GM19023 (cell line): Measurements from ENCODE around the gene IQSEC3.

ENCODE experiments used
- ATAC-seq: cut with Tn5 transposase; IDR thresholded peaks from one replicate; pipeline ENCODE4 v1.9.1; 2021; ENCODE audit warnings: mild to moderate bottlenecking, moderate library complexity; ENCODE audit not compliant: unreplicated experiment

IQSEC3 gene

DNA sequence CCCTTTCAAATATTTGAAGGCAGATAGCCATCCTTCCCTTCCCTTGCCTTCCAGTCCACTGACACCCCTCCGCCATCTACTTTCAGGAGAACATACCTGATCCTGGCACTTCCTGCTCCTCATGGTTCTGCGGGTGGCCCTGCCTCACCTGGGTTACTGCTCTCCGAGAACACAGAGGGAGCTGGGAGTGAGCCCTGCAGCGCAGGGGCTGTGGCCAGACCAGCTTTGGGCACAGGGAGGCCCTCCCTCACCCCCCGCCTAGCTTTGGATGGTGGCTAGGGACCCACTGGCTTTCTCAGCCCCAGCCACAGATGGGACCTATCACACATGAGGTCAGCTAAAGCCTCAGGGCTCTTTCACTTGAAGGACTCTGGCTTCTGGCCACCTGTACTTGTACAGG, 12.4 kb downstream of the IQSEC3 start:
- no peak for ATAC-seq

DNA sequence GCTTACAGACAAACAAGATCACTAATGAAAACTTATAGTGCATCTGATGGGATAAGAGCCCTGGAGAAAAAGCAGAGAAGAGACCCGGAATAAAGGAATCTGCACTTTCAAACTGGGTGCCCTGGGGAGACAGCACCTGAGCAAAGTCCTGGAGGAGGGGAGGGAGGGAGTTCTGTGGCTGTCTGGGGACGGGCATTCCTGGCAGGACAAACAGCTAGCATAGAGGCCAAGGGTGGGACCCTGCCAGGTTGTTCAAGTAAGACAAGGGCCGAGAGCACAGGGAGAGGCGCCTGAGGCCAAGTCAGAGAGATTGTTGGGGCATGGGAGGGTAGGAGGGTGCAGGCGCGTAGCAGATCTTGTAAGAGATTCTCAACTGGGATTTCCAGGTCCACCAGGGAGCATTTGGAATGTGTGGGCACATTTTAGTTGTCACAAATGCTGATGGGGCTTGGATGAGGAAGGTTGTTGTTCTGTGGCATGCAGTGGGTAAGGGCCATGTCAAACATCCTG, 14.2 kb downstream of the IQSEC3 start:
- no peak for ATAC-seq

DNA sequence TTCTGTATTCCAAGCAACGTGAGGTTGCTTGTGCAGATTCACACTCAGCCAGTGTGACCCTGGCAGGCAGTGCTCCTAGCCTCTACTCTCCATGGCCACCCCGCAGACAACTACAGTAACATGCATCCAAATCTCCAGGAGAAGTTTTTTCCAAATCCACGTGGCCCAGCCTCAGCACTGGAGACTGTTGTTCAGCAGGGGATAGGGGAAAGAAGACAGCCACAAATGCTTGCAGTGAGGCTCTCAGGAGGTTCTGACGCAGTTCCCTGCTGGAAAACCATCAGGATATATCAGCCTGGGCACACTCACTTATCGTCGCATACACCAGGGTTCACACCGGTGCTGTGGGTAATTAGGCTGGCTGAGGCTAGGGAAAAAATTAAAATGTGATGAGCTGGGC, 16.2 kb downstream of the IQSEC3 start:
- ATAC-seq, result no peak

DNA sequence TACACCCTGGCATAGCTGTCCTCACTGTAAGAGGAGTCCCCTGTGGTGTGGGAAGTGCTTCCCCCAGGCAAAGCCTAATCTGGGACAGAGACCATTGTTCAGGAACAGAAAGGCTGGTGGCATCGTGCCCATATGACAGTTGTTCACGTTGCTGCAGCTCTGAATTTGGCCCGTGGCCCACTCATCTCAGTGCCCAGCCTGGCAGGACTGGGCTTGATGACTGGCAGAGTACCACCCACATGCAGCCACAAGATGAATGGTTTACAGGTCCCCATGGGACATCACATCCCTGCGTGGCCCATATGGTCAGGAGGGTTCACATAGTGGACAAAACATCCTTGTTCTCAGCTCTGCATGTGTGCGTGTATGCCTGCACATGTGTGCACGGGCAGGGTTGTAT, 17.5 kb downstream of the IQSEC3 start:
- no peak for ATAC-seq

DNA sequence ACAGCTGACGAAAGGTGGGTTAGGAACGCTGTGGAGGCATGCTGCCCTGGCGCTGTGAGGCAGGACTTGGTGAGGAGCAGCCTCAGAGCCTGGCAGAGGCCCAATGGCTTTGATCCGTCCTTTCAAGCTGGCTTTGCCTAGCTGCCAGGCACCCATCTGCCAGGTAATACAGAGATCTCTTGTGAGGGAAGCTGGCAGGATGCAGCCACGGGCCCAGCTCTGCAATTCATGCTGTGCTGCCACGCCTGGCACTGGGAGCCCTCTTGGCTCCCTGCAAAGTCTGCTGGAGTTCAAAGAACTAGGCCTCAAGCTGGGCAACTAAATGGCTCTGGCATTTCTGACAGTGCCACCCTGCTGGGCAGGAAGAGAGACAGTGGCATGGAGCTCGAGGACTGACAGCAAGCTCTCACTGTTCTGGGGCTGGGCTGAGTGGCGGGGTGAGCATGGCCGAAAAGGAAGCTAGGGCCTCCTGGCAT, 18.7 kb downstream of the IQSEC3 start:
- ATAC-seq, result no peak

DNA sequence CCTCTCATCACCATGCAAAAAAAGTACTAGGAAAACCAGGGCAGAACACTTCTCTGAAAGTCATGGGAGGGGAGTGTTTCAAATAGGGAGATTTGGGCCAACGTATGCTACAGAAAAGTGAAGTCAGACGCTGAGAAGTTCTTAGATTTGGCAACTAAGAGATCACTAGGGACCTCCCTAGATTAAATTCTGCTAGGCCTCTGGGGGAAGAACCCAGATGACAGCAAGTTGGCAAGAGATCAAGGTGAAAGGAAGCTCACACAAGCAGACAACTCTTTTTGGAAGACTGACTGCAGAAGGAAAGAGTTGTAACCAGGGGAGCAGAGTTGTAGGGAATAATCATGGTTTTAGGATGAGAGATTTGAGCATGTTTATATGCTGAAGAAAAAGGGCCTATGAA, 20.7 kb downstream of the IQSEC3 start:
- no peak for ATAC-seq

DNA sequence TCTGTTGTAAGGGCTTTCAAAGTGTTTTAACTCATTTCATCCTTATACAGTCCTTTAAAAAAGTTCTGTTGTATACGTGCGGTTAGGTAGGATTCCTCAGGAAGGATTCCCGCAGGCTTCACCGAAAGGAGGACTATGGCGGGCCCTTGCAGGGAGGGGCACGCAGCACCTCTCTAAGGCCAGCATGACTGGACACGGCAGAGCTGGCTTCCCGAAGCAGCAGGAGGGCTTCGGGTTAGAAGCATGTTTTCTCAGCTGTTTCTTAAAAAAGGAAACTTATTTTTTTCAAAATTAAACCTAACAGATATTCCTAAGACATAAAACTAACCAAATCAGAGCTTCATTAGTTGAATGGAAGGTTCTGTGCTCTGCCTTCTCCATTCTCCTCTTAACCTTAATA, 21.3 kb downstream of the IQSEC3 start:
- no peak for ATAC-seq

DNA sequence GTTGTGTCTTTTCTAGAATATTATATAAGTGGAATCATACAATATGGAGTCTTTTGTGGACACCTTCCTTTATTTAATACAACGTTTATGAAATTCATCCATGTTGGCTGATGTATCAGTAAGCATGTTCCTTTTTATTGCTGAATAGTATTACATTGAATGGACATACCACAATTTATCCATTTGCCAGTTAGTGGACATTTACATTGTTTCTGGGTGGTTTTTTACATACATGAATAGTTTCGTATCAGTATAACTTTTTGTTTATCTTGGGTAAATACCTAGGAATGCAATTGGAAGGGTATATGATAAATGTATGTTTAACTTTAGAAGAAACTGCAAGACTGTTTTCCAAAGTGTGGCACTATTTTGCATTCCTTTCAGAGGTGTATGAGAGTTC, 23.1 kb downstream of the IQSEC3 start:
- ATAC-seq, result no peak

DNA sequence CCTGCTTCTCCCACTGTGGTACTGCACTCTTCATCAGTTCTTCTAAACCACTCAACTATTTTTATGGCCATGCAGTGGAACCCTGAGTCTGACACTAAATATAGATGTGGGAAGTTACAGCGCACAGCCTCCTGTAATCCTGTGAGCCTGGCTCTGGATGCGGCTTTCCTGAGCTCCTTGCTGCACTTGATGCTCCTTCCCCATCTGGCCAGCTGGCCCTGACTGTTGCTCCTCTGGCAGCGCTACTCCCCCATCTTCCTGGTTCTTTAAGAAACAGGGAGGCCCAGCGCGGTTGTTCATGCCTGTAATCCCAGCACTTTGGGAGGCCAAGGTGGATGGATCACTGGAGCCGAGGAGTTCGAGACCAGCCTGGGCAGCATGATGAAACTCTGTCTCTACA, 24.6 kb downstream of the IQSEC3 start:
- ATAC-seq, result no peak

DNA sequence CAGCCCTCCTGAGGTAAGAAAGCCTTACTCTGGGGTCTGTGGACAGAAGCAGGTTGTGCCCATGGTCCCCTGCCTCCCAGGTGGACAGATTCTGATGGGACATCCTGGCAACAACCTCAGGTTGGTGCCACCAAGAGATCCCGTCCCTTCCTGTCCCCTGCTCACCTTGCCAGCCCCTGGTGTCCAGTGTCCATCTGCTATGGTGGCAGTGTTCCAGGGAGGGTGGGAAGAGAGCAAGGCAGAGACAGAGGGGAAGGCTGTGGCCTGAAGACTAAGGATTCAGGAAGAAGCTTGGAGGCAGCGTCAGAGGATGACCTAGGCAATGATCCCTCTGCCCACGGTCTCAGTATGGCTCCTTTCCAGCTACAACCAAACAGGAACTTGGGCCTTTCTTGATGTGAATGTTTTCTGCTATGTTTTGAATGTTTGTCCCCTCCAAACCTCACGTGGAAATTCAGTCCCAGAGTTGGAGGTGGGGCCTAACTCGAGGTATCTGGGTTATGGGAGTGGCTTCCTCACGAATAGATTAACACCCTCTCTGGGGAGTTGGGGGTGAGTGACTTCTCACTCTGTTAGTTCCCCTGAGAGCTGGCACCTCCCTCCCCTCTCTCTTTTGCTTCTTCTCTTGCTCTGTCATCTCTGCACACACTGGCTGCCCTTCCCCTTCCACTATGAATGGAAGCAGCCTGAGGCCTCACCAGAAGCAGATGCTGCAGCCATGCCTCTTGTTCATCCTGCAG, 26.9 kb downstream of the IQSEC3 start:
- no peak for ATAC-seq

DNA sequence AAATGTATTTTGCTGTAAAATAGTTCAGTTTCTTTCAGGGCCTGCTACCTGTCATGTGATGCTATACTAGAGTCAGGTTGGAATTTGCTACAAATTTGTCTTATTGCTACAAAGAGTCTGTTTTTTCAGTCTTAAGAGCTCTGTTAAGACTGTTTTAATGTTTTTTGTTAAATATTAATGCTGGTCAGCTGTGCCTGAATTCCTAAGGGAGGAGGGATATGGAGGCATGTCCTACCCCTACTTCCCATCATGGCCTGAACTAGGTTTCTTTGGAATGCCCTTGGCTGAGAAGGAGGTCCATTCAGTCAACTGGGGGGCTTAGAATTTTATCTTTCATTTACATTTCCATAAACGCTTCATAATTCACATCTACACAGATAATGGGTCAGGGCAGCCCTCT, 30.0 kb downstream of the IQSEC3 start:
- ATAC-seq, result no peak

DNA sequence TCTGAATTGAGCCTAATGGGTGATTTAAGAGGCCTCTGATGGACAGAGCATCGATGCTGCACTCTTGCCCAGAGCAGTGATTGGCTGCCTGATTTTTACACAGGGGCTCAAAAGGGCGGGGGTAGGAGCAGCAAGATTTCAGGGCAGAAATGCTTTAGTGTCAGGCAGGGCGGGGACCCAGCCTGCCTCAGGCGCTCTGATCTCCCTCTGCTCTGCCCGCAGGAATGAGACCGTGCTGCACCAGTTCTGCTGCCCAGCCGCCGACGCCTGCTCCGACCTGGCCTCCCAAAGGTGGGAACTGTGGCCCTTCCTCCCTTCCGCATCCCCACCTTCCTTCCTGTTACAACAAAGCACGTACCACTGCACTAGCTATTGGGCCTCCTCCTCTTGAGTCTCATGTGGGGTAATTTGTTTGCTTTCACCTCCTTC, 32.4 kb downstream of the IQSEC3 start:
- no peak for ATAC-seq

DNA sequence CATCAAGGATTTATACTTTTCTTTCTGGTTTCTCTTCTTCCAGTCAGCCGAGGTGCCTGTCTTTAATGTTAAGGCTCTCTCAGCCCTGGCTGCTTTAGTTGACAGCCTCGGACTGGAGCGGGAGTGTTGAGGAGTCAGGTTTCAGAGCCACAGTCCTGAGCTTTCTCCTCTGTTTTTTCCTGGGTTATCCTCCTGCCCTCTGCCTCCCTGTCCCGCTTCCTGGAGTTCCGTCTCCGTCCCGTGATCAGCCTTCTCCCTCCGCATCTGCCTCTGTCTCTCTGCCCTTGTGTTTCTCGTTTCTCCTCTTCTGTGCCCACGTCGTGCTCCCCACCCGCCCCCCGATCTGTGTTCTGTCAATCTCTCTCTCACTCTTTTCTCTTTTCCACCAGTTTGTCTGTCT, 33.0 kb downstream of the IQSEC3 start:
- no peak for ATAC-seq

DNA sequence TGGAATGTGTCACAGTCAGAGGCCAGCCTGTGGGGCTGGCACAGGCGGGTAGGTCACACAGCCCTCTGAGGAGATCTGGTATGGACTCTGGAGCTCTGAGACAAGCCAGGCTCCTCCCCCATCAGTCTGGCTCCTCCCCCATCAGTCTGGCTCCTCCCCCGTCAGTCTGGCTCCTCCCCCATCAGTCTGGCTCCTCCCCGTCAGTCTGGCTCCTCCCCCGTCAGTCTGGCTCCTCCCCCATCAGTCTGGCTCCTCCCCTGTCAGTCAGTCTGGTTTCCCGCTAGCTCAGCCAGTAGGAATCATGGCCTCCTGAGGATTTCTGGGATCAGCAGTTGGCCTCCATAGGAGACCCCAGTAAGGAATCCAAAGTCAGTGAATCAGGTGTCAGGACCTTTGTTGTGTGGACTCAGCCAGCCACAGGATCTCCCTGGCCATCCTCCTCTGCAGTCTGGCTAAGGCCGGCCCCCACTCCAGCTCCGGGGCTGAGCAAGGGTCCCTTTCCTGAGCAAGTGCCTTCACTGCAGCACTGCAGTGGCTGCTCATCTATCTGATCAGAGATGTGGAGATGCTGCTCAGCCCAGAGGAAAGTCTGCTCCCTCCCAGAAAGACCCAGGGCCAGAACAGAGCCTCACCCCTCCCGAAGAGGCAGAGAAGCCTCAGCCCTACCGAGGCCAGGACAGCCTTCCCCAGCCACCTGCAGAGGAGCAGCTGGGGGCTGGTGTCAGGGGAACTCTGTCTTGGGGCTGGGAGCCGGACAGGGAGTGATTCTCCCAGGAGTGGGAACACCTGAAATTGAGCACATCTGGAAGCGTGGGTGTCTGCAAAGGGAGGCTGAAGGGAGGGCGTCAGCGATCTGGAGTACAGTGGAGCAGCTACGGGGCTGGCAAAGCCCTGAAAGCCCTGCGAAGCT, 35.7 kb downstream of the IQSEC3 start:
- no peak for ATAC-seq

DNA sequence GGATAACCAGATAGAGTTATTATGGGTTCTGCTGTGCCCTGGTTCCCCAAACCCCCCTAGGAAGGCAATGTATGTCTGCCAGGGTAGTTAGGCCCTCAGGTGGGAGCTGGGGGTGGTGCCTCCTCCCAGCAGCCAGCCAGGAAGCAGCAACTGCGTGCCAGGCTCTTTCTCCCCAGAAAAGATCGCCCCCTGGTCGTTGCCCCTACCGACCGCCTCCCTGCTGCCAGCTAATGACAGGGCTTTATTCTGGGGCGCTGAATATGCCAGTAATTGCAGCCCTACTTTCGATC, 36.3 kb downstream of the IQSEC3 start:
- ATAC-seq, result no peak

DNA sequence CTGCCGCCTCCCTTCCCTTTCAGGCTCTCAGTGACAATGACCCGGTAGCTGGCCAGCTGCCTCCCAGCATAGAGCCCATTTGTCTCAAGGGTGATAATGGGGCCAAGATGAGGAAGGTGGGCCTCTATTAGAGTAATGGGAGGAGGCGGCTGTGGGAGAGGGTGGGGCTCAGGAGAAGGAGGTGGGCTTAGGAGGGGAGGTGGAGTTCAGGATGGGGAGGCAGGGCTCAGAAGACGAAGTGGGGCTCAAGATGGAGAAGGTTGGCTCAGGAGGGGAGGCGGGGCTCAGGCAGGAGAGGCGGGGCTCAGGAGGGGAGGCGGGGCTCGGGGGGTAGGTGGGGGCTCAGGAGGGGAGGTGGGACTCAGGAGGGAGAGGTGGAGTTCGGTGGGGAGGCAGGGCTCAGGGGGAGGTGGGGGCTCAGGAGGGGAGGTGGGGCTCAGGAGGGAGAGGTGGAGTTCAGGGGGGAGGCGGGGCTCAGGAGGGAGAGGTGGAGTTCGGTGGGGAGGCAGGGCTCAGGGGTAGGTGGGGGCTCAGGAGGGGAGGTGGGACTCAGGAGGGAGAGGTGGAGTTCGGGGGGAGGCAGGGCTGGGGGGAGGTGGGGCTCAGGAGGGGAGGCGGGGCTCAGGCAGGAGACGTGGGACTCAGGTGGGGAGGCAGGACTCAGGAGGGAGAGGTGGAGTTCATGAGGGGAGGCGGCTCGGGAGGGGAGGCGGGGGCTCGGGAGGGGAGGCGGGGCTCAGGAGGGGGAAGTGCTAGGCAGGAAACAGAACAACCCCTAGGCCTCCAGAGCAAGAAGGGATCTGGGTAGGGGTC, 36.8 kb downstream of the IQSEC3 start:
- ATAC-seq, result no peak

DNA sequence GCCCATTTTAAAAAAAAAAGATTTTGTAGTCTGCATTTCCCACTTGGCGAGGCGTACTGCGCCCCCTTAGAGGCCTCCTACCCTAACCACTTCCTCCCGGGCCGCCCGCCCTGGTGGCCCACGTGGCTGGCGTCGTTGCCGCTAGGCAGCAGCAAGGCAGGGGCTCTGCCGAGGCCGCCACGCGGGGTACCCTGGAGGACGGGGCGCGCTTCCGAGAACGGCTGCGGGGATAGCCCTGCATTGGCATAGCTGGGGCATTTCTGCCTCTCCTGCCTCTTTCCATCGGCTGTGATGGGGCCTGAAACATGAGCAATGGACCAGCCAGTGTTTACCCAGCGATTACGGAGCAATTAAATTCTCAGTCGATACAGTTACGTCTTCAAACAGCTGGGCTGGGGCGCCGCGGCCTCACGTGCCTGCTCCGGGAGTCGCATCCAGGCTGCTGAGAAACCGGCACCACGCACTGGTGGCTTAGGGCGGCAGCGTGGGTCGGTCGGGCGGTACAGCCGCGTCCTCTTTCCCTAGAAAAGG, 38.0 kb downstream of the IQSEC3 start:
- ATAC-seq, result no peak

DNA sequence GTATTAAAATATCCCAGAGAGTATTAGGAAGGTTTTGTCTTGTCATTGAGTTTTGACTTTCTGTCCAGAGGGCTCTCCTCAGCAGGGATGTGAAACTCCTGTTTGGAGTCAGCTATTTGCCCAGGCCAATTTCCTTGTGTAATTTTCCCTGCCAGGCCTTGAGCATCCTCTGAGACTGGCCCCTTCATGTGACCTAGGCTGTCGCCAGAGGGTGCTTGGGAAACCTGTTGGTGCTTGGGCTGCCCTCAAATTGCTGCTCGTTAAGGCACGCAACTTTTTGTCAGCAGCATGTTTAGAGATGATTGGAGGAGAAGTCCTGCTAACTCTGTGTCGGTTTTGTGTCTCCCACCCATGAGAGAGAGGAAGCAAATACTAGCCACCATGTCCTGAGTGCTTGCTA, 39.1 kb downstream of the IQSEC3 start:
- no peak for ATAC-seq

DNA sequence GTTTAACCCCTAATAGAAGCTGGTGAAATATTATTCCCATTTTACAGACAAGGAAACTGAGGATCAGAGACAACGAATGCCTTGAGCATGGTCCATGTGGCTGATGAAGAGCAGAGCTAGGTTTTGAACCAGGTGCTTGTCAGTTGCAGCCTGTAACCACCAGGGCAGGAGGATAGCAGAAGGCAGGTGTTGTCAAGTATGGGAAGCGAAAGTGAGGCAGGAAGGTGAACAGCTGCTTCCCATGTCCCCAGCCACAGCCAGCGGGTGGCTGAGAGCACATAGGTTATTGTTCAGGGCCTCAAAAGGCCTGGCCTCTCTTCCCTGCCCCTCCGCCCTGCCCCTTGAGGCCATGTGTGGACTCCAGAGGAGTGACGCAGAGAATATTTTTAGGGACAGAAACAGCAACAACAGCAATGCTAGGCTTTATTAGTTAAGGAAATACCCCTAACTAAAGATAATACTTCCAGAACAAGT, 39.6 kb downstream of the IQSEC3 start:
- peak; percentile 94 for ATAC-seq

DNA sequence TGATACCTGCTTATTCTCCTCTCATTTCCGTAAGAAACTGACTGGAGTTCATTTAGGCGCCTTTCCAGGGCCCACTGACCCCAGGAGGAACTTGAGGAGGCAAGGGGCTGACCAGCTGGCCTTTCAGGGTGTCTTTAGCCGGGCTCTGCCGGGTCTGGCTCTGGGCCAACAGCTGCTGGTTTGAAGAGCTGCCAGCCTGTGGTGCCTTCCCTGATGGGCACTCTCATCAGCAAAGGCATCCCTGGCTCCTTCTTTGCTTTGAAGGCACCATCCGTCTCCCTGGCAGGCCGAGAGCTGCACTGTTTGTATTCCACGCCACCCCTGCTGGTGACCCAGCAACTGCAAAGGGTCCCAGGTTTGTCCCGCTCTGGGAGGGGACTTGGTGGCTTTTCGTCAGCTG, 42.0 kb downstream of the IQSEC3 start:
- no peak for ATAC-seq

DNA sequence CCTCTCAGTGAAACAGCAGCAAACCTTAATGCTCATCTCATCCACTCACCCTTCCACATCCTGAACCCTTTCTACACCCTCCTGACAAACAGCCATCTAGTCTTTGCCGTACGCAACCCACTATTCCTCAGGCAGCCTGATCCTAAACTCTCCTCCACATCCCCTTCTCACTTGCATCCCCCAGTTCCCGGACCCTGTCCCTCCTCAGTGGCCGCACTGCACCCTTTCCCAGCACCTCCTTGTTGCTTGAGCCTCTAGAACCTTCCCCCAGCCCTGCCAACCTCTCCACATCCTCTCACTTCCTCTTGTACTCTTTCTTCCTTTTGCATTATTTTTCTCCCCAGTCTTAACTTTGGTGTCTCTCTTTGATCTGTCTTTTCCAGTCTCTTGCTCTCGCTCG, 42.9 kb downstream of the IQSEC3 start:
- ATAC-seq, result no peak
